SK-N-SH treated with all-trans-retinoic acid at 6 μM for 48 hours (cell line): ENCODE results near the gene PDE1A.

ENCODE experiments used
- BACH2 ChIP-seq: fragments of 250-450 bp; sonication (Bioruptor Pico); IDR thresholded peaks from 2 replicates; pipeline ENCODE4 v1.9.0; 2021; ENCODE audit warnings: mild to moderate bottlenecking, borderline replicate concordance
- CREB5 ChIP-seq: fragments of 250-450 bp; sonication (Bioruptor Pico); IDR thresholded peaks from 2 replicates; pipeline ENCODE4 v1.5.1; 2020; ENCODE audit warnings: low read depth, mild to moderate bottlenecking, moderate library complexity
- CSDC2 ChIP-seq: fragments of 250-450 bp; sonication (Bioruptor Pico); IDR thresholded peaks from 2 replicates; pipeline ENCODE4 v1.5.0; 2020; ENCODE audit warnings: mild to moderate bottlenecking, moderate library complexity
- GLIS3 ChIP-seq: fragments of 250-450 bp; sonication (Bioruptor Pico); IDR thresholded peaks from 2 replicates; pipeline ENCODE4 v1.5.0; 2020; ENCODE audit warnings: mild to moderate bottlenecking, moderate library complexity
- ISL1 ChIP-seq: fragments of 250-450 bp; sonication (Bioruptor Pico); IDR thresholded peaks from 2 replicates; pipeline ENCODE4 v2.1.2; 2022; ENCODE audit warnings: mild to moderate bottlenecking, moderate library complexity
- OSR1 ChIP-seq: fragments of 250-450 bp; sonication (Bioruptor Pico); IDR thresholded peaks from 2 replicates; pipeline ENCODE4 v1.8.0; 2022; ENCODE audit warnings: moderate library complexity, mild to moderate bottlenecking, inconsistent platforms
- RARB ChIP-seq: fragments of 250-450 bp; sonication (Bioruptor Pico); IDR thresholded peaks from 2 replicates; pipeline ENCODE4 v1.8.0; 2021; ENCODE audit warnings: mild to moderate bottlenecking, moderate library complexity
- TCF4 ChIP-seq: fragments of 250-450 bp; sonication (Bioruptor Pico); IDR thresholded peaks from 2 replicates; pipeline ENCODE4 v1.8.0; 2021; ENCODE audit warnings: mild to moderate bottlenecking, moderate library complexity, borderline replicate concordance
- ZC3H10 ChIP-seq: fragments of 250-450 bp; sonication (Bioruptor Pico); IDR thresholded peaks from 2 replicates; pipeline ENCODE4 v1.5.1; 2021; ENCODE audit warnings: mild to moderate bottlenecking, moderate library complexity
- ZNF565 ChIP-seq: fragments of 450-650 bp; formaldehyde crosslinking; conservative IDR thresholded peaks from 2 replicates; pipeline ENCODE4 v1.5.0; 2020; ENCODE audit warnings: low read depth, mild to moderate bottlenecking, moderate library complexity
- ZNF70 ChIP-seq: fragments of 450-650 bp; formaldehyde crosslinking; IDR thresholded peaks from 2 replicates; pipeline ENCODE4 v1.5.0; 2020; ENCODE audit warnings: mild to moderate bottlenecking, moderate library complexity
- TF ChIP-seq, protein P1 (sequence below): fragments of 250-450 bp; sonication (Bioruptor Pico); IDR thresholded peaks from 2 replicates; pipeline ENCODE4 v1.8.0; 2020; ENCODE audit warnings: mild to moderate bottlenecking, moderate library complexity, borderline replicate concordance

GRCh38 chr2:182416191-182416590, 10.6 kb downstream of the PDE1A start:
- TF ChIP-seq ZC3H10 (no peak), OSR1 (CRISPR knock-in tag) (no peak), TCF4 (CRISPR knock-in tag) (no peak), ZNF70 (no peak), BACH2 (CRISPR knock-in tag) (no peak), CSDC2 (CRISPR knock-in tag) (no peak), ISL1 (CRISPR knock-in tag) (no peak), ZNF565 (no peak), CREB5 (CRISPR knock-in tag) (no peak), RARB (CRISPR knock-in tag) (no peak), GLIS3 (CRISPR knock-in tag) (no peak)
- TF ChIP-seq, protein P1, sequence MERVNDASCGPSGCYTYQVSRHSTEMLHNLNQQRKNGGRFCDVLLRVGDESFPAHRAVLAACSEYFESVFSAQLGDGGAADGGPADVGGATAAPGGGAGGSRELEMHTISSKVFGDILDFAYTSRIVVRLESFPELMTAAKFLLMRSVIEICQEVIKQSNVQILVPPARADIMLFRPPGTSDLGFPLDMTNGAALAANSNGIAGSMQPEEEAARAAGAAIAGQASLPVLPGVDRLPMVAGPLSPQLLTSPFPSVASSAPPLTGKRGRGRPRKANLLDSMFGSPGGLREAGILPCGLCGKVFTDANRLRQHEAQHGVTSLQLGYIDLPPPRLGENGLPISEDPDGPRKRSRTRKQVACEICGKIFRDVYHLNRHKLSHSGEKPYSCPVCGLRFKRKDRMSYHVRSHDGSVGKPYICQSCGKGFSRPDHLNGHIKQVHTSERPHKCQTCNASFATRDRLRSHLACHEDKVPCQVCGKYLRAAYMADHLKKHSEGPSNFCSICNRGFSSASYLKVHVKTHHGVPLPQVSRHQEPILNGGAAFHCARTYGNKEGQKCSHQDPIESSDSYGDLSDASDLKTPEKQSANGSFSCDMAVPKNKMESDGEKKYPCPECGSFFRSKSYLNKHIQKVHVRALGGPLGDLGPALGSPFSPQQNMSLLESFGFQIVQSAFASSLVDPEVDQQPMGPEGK = no peak
